HG02678 (cell line): Measurements from ENCODE around the gene POLR3A.
"Not testable (repeated sequence)": the region's sequence is repeated elsewhere in the genome, so short reads cannot be mapped to it uniquely, and the experiment has no call there.

Experiments used
- ATAC-seq: cut with Tn5 transposase; IDR thresholded peaks from one replicate; pipeline ENCODE4 v1.9.1; 2021; ENCODE audit warnings: mild to moderate bottlenecking, moderate library complexity; ENCODE audit not compliant: unreplicated experiment

Gene POLR3A

DNA sequence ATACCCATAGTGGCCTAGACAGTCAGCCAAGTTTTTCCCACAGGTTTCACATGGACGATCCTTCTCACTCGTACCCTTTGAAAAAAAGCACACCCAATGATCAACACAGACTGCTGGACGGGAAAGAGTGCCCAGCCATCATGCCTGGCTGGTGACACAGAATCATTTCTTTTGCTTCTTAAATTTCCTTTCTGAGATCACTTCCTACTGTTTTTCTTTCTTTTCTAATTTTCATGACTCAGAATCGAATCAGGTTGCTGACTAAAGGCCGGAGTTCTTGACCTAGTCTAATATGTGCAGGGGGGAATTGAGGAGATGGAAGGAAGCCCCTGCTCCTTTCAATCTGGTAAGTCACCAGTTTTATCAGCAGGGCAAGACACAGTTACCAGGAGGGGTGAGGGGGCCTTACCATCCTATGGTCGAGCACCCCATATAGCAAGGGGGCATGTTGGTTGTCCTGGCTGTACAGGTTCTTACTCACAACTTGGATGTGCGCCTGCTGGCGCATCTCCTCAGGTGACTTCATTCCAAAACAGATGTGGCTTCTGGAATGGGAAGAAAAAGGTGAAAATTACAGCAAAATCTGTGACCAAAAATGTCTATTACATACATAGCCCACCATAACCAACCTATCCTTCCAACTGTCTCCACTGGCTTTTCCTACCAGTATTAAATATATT lies 3.5 kb downstream of the POLR3A start:
- ATAC-seq = no peak

DNA sequence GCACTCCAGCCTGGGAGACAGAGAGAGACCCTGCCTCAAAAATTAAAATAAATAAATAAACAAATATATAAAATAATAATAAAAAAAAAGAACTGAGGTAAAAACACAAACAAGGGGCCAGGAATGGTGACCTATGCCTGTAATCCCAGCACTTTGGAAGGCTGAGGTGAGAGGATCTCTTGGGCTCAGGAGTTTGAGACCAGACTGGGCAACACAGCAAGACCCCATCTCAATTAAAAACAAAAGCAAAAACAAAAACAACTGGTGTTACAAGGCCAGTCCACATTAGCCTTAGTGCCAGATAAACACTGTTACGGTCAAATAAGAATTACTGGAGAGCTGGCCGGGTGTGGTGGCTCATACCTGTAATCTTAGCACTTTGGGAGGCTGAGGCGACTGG lies 5.6 kb downstream of the POLR3A start:
- ATAC-seq = no peak

DNA sequence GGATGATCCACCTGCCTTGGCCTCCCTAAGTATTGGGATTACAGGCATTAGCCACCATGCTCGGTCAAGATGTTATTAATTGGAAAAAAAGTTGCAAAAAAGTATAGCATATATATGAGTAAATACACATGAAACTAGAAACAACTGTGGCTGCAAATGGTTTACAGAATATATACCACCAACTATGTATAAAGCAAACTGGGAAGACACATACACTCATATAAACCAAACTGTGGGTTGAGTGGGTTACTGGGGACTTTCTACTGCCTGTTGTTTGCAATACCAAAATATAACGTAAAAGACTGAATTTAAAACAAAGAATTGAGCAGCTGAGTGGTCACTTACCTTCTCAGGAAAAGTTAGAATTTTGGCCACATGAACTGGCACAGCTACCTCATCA lies 8.1 kb downstream of the POLR3A start:
- no peak for ATAC-seq

DNA sequence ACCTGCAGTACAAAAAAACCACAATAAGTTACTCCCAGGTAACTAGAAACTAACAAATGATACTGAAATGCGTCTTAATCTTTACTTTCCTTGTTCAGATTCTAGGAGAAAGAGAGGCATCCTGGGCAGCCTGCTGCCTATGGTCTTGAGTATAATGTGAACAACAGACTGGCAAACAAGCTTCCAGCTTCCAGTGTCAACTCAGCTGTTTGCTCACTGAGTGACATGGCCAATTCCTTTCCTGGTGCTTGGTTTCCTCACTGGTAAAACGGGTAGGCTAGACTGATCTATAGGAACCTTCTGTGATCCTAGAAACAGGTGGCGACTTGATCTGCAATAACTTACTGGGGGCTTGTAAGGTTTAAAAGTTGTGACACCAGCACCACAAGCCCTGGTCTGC lies 10.1 kb downstream of the POLR3A start:
- ATAC-seq = no peak

DNA sequence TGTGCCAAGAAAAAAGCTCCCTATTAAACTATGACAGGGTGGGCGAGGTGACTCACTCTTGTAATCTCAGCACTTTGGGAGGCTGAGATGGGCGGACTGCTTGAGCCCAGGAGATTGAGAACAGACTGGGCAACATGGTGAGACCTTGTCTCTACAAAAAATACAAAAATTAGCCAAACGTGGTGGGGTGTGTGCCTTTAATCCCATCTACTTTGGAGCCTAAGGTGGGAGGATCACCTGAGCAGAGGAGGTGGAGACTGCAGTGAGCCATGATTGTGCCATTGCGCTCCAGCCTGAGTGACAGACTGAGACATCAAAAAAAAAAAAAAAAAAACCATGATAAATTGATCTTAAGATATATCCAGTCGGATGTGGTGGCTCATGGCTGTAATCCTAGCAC lies 11.5 kb downstream of the POLR3A start:
- no peak for ATAC-seq

DNA sequence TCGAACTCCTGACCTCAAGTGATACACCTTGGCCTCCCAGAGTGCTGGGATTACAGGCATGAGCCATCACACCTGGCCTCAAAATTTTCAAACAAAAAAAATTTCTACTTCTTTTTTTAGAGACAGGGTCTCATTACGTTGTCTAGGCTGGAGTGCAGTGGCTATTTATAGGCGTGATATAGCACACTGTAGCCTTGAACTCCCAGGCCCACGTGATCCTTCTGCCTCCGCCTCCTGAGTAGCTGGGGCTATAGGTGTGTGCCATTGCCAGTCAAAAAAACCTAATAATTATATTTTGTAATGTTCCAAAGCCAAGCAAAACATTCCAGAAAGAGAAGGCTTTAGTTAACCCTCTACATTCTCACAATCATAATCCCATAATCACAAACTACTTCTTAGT lies 13.8 kb downstream of the POLR3A start:
- ATAC-seq = no peak

DNA sequence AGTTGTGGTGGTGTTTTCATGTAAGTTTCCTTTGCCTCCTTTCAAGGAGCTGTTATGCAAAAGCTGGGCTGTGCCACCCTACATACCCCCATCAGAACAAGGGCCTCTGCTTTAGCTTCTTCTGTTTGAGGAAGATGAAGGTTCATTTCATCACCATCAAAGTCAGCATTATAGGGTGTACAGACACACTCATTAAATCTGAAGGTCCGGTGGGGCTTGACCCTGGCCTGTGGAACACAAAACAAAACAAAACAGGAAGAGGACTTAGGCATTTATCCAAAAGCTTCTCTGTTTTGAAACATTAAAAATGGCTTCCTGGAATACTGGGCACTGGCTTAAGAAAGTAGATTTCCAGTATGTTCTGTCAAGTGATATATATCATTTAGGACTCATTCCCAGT lies 15.8 kb downstream of the POLR3A start:
- ATAC-seq = no peak

DNA sequence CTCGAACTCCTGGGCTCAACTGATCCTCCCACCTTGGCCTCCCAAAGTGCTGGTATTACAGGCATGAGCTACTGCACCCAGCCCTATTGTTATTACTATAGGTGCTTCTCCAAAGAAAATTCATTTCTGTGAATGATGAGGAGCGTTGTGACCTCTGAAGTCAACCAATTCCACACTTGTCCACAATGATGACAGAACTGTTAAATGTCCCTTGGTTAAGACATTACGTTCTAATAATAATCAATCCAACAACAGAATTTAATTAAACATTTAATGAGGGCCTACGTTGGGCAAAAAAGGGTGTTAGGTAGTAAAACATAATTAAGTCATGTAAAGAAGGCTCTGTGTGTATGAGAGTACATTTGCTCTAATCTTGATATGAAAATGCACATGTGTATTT lies 18.2 kb downstream of the POLR3A start:
- no peak for ATAC-seq

DNA sequence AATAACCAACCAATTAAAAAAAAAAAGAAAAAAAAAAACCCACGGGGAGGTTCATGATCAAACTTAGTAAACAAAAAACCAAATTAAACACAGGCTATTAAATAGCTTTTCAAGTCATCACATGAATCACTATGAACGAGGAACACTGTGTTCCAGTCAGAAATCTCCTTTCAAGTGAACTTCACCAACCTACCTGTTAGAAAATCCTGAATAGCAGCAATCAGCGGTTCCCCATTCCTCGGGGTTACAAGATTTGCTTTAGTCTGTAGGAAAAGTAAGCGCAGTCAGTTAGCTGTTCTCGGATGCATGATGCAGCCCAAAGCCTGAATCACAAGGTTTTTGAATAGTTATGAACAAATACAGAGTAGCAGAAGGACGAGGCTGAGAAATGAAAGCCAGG lies 19.0 kb downstream of the POLR3A start:
- ATAC-seq = no peak

DNA sequence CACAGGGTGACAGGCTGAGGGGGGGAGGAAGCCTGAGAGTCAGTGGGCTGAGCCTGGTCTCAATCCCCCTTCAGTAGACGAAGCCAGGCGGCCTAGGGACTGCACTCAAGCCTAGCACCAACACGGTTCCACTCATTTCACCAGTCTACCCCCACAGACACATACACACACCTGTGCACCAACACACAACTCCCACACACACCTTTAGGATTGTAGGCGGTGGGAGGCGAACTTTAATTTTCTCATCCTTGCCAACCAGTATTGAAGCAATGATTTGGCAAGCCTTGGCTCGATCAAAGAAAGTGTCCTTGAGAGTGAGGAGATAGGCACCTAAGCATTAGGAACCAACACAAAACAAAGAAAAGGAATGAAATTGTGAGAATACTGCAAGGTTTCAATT lies 19.7 kb downstream of the POLR3A start:
- no peak for ATAC-seq

DNA sequence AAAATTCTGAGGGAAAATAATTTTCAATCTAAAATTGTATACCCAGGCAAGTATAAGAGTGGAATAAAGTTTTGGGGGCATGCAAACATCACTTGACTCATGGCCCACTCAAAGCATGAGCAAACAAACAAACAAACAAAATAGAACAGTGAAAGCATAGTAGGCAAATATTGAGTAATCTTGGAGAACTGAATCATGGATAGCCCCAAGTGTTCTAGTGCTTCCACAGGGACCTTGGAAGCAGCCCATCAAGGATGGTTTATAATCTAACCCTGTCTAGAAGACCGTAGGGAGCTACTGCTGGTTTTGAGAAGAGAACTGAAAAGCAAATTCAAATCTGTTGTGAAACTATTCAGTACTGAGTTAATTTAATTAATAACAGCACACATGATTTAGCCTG lies 22.1 kb downstream of the POLR3A start:
- ATAC-seq = no peak

DNA sequence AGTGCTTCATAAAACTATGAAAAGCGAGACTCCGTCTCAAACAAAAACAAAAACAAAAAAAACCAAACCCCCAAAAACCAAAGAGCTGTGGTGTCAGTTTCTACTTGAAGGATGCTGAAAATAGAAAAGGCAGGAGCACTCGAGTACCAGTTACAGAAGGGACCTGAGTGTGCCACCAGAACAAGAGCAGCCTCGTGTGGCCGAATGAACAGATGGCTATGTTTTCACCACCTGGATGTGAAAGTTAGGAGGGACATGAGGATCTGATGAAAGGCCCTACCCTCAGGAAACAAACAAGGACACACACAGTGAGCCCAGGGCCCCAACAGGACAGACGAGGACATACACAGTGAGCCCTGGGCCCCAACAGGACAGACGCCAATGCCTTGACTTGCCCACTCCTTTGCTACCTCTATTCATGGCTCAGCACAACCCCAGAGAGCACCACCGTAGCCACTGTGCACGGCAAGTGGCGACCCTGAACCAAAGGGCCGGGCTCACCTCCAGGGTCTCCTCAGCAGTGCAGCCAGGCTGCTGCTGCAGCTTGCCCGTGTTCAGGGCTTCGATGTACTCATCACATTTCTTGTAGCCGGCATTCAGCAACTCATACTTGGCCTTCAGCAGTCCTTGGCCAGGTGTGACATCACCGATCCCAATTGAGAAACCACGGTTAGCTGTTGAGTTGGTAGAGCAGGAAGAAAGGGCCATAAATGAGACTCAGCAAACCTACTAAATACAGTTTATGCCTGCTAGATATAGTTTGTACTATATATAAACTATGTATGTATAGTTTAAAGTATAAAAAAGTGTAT lies 24.9 kb downstream of the POLR3A start:
- no peak for ATAC-seq

DNA sequence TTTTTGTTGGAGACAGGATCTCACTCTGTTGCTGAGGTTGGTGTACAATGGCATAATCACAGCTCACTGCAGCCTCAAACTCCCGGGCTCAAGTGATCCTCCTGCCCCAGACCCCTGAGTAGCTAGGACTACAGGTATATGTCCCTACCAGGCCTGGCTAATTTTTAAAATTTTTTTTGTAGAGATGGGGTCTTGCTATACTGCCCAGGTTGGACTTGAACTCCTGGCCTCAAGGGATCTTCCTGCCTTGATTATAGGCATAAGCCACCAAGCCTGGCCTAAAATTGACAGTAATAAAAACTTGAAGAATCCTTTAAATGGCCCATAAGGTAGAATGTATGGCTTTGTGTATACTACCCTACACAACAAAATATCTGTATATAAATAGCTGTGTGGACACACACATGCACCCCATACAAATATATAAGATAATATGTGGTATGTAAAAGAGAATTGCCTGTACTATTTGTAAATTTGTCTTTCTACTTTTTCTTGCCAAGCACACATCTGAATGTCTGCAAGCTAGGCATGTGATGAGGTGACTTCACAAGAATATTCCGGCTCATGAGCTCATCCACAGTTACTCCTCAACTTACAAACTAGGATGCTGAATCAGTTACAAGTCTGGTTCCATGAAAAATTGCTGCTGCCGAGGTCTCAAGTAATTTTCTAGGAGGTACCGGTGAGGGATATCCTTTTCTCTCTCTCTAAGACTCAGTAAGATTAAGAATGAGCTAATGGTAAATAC lies 26.6 kb downstream of the POLR3A start:
- no peak for ATAC-seq

DNA sequence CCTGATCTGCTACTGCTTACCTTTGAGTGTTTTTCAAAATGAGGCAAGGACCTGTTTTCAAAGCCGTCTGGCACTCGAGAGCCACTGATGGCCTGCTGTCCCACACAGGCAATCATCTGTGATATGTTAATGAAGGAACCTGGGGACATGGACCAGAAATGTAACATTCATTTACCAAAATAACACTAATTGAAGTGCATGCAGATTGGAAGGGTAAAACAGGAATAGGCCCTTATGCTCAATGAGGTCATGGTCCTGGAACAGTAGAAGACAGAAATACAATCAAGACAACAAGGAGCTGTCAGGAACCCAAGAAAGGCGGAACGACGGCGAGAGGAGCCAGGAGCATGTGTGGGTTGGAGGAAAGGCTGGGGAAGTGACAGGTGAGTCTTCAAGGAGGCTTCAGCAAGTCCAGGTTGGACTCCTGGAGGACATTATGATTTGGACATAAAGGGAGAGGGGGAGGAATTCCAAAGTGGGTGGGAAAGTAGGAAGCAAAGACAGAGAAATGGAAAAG lies 28.3 kb downstream of the POLR3A start:
- no peak for ATAC-seq

DNA sequence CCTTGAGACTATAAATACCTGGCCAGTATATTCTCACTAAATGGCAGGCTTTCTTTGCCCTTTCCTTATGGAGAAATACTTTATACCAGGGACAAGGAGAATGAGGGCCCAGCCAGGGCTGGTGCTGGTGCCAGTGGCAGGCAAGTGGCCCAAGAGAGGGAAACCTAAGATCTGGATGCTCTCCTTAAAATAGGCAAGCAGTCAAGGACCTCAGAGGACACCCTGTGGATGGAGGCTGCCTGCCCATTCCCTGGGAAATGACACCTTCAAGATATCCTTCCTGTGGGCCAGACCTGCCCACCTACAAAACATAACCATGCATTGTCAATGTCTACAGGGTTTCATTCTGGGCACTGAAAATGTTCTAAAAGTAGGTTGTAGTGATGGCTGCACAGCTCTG lies 29.1 kb downstream of the POLR3A start:
- no peak for ATAC-seq

DNA sequence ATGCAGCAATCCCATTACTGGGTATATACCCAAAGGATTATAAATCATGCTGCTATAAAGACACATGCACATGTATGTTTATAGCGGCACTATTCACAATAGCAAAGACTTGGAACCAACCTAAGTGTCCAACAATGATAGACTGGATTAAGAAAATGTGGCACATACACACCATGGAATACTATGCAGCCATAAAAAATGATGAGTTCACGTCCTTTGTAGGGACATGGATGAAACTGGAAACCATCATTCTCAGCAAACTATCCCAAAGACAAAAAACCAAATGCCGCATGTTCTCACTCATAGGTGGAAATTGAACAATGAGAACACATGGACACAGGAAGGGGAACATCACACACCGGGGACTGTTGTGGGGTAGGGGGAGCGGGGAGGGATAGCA lies 30.5 kb downstream of the POLR3A start:
- ATAC-seq = not testable (repeated sequence)

DNA sequence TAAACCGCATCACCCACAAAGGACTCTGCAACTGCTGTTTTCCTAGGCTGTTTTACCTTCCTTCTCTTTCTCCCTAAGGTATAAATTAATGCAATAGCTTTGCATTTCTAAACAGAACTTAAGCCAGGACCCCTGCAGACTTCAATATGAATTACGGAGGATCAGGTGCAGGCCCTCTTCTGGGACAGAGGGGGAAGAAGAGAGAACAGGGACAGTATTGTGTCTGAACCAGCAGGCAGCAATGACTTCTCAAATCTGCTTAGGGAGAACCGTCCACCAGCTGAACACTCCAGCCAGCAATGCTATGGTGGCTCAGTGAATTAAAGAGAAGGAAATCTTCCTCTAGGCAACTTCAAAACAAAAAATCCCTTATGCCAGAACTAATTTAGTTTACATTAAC lies 35.7 kb downstream of the POLR3A start:
- ATAC-seq = no peak

DNA sequence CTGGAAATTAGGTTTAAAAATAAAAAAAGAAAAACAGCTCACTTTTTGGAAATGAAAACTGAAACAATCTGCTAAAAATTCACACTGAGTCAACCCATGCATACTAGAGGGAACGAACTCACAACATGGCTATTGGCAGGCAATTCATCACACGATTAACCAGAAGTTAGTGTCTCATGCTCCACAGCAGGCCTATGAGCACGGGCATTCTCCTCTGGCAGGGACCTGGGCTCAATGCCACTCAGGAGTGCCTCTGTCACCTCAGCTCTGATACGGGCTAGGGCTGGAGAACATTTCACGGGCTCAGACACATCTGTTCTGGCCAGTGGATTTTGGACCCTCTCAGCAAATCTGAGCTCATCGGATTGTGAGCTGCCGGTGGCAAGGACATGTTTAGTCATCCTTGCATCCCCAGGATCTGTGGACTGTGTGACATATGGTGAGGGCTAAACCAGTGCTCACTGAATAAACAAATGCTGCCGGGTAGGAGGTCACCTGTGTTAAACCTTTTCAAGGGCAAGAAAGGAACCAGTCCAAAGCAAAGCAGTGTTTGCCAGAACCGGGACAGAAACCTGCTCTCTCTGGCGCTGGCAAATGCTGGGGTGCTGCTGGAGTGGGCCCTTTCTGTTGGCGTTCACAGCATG lies 40.1 kb downstream of the POLR3A start:
- ATAC-seq = no peak

DNA sequence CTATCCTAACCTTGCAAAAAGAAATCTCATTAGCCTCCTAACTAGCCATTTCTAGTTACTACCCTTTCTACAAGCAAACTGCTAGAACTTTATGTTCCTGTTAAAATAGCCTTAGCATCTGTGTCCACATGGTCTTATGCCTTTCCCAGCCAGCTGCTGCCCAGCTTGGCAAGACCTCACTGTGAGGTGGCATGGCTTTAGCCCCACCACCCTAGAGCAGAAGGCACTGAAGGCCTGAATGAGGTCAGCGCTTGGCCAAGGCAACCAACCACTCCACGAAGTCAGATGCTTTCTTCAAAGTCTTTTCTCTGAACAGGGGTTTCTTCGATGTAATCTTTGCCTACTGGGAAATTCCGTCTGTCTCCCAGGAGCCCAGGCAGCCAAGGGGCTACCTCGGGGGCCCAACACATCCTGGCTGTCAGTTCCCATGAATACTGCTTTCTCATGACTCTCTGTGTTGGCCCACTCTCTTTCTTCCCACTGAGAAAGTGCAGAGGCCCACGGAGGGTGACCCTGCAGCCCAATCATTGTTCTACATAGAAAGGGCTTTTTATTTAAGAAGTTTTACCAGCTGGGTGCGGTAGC lies 41.6 kb downstream of the POLR3A start:
- no peak for ATAC-seq

DNA sequence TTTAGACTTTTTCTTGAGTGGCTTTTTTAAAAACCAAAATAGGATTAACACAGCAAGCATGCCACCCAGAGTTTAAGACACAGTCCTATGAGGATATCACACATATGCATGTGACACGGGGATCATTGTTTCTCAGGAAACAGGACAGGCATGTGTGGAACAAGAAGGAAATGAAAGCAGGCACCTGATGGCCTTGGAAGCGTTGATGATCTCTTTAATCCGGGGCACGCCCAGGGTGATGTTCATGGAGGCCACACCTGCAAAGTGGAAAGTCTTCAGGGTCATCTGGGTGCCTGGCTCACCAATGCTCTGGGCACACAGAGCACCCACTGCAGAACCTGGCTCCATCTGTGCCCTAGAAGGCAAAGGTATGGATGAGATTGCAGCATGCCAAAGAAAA lies 44.3 kb downstream of the POLR3A start:
- no peak for ATAC-seq
